Stimulated activated CD4-positive, alpha-beta T cell treated with anti-CD3 and anti-CD28 coated beads, Interleukin-1b, Interleukin-23, amount 100 ng/mL, for 4 hours (primary cell): ENCODE data around the gene CRIM1.

ENCODE experiments used
- DNase-seq, 2 donors: peaks; one replicate each; pipeline ENCODE4 v3.0.0-alpha.2; 2020; ENCODE audit warnings: low read depth in 2 of 2

The CRIM1 gene

DNA sequence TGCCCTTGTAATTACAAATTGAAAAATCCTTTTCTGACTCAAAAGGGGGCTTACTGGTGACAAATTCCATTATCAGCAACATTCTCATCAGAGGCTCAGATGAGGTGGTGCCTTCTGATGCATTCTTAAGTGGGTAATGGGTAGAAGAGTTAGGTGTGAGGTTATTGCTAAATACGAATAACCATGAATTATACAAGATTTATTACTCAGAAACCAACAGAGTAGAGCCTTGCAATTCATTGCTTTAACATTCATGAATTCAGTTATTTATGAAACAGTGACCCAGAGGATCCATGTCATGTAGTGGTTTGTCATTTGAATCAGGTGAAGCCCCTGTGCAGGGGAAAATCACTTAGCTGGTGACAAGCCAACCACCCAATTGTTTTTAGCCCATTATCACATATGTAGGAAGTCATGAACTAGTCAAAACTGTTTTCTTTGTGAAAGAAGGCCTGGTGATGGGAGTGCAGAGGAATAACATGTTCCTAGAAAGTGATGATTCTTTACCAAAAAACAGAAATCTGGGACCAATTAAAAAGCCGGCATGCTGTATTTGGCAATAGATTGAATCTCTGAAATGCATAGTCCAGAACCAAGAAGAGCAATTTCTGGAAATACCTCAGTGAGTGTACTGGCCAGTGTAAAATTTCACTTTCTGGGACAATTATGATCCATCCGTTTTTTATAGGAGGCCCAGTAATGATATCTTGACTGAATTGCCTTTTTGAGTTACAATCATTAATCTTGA is 70.2 kb downstream of the CRIM1 start:
- DNase-seq: no peak

GRCh38 chr2:36427790-36428243 is 72.2 kb downstream of the CRIM1 start:
- DNase-seq: no peak

GRCh38 chr2:36430549-36430948 is 75.0 kb downstream of the CRIM1 start:
- DNase-seq: no peak

DNA sequence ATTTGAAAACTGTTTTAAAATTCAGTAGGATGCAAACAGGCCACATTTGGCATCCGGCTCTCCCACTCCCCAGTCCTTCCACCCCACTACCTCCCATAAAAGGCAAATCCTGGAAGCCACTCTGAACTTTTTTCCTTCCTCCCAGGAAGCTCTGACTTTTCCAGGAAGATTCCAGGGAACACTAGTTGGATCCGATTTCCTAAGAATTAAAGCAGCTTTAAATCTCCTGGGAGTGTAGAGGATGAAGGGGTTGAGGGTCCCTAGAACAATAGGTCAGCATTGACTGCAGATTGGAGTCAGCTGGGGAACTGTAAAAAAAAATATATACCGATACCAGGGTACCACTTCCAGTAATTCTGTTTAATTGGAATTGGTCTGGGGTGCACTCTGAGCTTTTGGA is 76.9 kb downstream of the CRIM1 start:
- no peak for DNase-seq

GRCh38 chr2:36433311-36434217 is 78.0 kb downstream of the CRIM1 start:
- DNase-seq: no peak

GRCh38 chr2:36438449-36438977 is 82.9 kb downstream of the CRIM1 start:
- no peak for DNase-seq

GRCh38 chr2:36439084-36439483 is 83.5 kb downstream of the CRIM1 start:
- no peak for DNase-seq

- no peak for DNase-seq
Observed at GRCh38 chr2:36441065-36441625, 85.6 kb downstream of the CRIM1 start.

DNA sequence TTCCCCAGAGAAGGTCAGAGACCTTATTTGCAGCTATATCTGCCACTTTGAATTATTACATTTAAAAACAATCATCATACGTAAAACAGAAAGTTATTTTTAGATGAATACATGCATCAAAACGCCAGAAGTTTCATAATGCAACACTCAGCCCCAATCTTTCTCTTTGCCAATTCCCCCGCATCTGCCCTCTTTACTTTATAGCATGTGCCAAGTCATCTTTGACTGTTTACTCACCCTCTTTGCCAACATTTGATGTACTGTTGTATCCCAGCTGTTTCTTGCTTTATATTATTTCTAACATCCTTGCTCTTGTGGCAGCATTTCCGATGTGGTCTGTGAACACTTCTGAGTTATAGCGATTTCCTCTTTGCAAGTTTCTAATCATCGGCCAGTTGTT is 86.2 kb downstream of the CRIM1 start:
- DNase-seq: no peak

- no peak for DNase-seq
Observed at GRCh38 chr2:36444216-36444936, 88.8 kb downstream of the CRIM1 start.

DNA sequence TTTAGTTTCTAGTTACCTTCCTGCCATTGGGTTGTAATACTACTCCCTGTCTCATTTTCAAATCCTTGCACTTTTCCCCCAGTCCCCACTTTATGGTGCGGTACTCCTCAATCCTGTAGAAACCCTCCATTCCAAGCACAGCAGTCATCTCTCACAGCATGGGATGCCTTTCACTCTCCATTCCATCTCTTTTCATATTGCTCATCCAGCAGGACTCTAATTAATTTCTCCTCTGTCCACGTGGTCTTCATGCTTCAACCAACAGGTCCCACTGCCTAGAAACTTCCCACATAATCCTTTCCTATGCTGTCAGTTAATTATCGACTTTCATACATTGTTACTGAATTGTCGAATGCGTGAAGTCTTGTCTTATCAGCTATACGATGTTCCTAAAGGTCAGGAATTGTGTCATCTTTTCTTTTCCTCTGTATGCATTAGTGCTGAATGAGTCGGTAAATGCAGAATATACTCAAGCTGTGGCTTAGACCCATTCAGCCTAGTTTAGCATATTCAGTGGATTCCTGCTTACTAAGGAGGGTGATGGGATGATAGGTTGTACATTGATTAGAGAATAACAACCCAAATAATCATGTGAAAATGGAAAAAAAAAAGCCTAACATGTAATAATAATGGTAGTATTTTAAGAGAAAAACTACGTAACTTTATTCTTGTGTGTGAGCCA is 89.7 kb downstream of the CRIM1 start:
- no peak for DNase-seq

GRCh38 chr2:36446294-36446693 is 90.7 kb downstream of the CRIM1 start:
- DNase-seq: no peak

DNA sequence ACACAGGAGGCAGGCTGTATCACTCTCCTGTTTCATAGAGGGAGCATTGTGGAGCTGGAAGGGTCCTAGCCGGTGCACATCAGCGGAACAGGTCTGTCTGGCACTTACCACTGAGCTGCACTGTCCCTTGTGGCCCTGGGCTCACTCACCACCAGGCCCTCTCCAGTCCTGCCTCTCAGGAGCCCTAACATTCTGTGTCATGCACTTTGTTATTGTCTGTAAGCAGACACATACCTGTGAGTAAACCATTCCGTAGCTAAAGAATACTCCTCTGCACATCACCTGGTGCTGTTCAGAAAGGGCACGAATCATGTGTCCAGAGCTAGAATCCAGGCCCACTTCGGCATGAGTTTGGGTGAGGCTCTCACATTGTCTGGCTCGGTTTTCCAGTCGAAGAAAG is 93.6 kb downstream of the CRIM1 start:
- no peak for DNase-seq

DNA sequence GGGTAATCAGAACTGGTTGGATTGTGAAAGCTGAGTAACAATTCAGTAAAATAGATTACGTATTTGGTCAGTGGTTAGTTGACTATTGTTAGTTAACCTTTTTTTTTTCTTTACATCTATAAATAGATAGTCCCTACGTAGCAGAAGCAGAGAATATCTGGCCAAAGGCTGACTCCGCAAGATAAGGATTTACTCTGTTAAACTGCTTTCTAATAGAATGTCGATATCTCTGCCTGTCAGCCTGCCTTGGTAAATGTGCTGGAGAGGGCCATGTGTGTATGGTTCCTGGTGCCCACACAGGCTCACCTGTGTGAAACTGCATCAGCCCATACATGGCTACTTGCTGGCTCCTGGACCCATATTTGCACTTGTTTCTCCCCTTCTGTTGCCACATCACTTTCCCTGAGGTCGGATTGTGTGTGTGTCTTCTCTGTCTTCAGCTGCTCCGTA is 94.4 kb downstream of the CRIM1 start:
- DNase-seq: no peak

- DNase-seq: no peak
Observed at GRCh38 chr2:36450466-36451196, 95.1 kb downstream of the CRIM1 start.

GRCh38 chr2:36451512-36451911 is 95.9 kb downstream of the CRIM1 start:
- no peak for DNase-seq

DNA sequence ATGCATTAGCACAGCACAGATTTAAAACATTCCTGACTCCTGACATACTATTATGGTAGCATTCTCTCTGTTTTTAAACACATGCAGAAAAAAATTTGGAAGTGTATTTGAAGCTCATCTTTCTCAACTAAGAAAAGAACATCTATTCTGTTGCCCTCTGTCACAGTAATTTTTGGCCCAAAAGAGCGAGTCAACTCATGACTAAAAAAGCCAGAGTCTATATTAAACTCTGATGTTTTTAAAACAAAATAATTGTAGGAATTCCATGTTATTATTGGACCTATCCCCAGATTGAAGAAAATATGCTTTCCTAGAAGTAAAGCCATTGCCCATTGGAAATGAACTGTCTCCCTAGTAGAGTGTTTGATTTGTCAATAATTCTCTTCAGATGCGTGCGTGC is 96.7 kb downstream of the CRIM1 start:
- DNase-seq: no peak

GRCh38 chr2:36453652-36454051 is 98.1 kb downstream of the CRIM1 start:
- no peak for DNase-seq

DNA sequence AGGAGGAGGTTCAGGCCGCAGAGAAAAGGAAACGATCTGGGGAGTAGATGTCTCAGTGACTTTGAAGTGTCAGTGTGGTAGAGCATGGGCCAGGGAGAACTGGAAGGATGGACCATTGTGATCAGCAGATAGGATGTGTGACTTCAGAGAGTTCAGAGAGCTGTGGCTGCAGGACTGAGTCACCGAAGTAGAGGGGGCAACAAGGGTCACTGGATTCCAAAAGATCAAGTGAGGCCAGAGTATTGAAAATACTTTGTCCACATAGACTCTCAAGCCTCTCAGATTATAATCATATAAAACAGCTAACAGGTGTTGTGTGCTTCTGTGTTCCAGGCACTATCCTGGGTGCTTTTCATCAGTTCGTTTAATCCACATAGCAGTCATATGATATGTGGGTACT is 99.4 kb downstream of the CRIM1 start:
- DNase-seq: no peak

DNA sequence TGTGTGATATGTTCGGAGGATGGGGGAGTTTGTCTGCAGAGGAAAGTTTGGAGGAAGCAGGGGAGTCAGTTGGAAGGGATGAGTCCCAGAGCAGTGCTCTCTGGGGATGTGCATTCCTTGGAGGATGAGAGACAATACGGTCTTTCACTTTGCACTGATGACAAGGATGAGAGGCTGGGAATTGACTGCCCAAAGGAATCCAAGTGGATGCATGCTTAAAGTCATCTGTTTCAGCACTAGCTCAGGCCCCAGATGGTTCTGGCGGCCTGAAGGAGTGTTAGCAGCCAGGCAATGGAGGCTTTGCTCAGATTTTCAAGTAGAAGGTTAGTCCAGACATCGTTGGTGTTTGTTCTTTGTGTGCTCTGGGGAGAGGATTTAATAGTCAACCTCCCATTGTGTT is 100.2 kb downstream of the CRIM1 start:
- DNase-seq: no peak
